Measurements from ENCODE around the gene ZNF8.
"Not testable (repeated sequence)": the region's sequence is repeated elsewhere in the genome, so short reads cannot be mapped to it uniquely, and the experiment has no call there.

ZNF8 gene

DNA sequence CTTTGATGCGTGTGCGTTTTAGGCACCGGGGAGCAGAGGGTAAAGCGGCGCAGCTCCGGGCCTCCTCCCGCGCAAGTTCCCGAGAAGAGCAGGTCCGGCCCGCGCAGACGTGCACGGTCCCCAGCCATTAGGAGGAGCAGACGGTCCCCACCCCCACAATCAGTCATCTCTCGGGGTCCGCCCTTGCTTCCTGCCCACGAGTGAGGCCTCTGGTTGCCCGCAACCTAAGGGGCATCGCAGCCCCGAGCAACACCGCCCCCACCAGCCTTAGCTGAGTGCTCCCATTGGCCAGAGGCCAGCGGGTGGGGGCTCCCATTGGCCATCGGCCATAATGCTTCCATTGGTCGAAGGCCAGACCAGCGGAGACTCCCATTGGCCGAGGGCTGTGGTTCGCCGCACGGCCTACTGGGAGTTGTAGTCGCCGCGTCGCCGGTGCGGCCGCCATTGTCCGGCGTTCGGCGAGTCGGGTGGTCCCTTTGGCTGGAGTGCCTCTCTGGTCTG lies at the start of gene ZNF8:
TSS of gene ZNF8 (plus strand) at position 415 of the 501 bp plus-strand sequence. CDS start 127 bp downstream, outside the sequence.
- peak; percentile 99 for DNase-seq

DNA sequence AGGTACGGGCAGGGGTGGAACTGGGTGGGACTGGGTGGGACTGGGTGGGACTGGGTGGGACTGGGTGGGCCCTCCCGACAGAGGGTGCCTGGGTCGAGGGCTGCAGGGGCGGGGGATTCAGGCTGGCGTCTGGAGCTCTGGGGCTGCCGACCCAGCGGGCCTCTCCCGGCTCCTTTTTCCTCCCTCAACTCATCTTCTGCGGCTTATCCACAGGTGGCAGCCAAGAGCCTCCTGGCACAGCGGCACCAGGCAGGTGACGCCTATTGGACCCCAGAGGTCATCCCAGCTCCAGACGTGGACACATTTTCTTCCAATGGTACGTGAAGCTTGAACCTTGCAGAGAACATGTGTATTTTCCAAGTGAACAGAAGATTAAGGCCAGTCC lies 49.5 kb upstream of the ZNF8 start:
- DNase-seq: peak; percentile 27

DNA sequence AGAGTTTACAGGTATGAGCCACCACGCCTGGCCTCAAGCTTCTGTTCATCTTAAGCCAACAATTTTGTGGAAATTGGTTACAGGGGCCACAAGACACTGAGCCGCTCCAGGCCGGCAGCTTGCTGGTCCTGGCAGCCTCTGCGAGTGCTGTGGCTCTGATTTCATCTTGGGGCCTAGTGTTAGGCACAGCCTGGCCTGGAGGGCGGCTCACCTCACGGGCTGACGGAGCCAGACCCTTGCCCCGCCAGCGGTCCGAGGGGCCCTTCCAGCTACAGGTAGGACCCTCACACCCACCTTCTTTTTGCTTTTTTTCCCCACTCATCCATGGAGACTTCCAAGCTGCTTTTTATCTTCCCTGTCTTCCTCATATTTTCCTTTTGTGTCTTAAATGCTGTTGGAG lies 41.4 kb upstream of the ZNF8 start:
- DNase-seq: no peak

DNA sequence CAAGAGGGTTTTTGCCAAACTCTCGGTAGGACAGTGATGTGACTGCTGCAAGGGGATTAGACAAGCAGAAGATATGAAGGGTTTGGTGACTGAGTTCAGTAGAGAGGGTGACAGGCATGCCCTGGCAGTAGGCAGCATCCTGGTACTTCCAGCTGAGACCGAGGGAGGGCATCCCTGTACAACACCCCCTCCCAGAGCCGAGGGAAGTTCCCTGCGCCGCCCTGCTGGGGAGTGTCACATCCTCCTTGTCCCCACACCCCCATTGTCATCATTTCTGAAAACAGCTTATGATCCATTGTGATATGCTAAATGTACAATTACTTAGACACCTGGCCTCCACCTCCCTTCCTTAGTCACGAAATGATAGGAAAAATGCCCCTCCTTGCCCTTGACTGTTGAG lies 35.4 kb upstream of the ZNF8 start:
- no peak for DNase-seq

DNA sequence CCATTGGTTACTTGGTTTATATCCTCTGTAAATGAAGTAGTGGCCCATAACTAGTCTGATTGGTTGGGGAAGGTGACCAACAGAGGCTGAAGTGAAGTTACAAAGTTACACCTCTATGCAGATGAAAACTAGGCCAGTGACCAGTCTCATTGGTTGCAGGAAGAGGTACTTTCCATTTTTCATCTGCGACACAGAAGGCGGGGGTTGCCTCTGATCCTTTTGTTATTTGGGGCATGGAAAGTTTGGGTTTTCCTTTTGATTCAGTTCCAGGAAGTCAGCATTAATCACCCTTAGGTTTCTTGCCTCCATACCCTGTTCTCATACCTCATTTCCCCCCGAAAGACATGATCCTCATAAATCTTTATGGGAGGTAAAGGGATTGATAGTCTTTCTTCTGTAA lies 29.9 kb upstream of the ZNF8 start:
- DNase-seq: no peak

DNA sequence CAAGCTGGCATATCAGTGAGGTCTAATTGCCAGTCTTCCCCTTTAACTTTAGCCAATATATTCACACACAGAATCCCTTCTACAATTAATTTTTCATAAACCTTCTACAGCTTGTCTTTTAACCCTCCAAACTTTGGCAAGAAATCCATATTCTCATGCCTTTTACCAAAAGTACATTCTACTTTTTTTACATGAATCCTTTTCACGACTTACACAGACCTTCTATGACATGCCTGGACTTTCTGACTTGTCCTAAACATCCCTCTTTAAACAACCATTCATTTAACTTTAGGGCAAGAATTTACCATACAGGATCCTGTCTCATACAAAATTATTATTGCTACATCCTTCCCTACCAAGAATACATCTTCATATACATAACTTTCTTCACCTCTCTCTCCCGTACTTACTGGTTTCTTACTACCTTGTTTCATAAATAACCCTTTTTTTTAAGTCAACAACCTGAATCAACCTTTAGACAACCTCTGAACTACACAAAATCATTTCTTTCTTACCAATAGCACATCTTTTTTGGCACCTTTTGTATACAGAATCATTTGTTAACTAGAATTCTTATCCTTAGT lies 26.6 kb upstream of the ZNF8 start:
- no peak for DNase-seq

DNA sequence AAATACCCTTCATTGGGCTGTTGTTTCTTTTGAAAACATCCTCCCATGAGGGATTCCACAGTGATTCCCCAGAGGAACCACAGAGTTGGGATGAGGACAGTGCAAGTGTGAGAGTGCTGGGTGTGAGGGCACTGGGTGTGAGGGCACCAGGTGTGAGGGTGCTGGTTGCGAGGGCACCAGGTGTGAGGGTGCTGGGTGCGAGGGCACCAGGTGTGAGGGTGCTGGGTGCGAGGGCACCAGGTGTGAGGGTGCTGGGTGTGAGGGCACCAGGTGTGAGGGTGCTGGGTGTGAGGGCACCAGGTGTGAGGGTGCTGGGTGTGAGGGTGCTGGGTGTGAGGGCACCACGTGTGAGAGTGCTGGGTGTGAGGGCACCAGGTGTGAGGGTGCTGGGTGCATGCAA lies 20.5 kb upstream of the ZNF8 start:
- not testable (repeated sequence) for DNase-seq

DNA sequence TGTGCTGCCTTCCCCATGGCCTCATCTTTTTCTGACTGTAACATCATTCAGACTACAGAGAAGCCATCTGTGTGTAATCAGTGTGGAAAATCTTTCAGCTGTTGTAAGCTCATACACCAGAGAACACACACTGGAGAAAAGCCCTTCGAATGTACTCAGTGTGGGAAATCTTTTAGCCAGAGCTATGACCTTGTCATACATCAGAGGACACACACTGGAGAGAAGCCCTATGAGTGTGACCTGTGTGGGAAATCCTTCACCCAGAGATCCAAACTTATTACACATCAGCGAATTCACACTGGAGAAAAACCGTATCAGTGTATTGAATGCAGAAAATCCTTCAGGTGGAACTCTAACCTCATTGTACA lies 17.2 kb upstream of the ZNF8 start:
- DNase-seq: no peak

DNA sequence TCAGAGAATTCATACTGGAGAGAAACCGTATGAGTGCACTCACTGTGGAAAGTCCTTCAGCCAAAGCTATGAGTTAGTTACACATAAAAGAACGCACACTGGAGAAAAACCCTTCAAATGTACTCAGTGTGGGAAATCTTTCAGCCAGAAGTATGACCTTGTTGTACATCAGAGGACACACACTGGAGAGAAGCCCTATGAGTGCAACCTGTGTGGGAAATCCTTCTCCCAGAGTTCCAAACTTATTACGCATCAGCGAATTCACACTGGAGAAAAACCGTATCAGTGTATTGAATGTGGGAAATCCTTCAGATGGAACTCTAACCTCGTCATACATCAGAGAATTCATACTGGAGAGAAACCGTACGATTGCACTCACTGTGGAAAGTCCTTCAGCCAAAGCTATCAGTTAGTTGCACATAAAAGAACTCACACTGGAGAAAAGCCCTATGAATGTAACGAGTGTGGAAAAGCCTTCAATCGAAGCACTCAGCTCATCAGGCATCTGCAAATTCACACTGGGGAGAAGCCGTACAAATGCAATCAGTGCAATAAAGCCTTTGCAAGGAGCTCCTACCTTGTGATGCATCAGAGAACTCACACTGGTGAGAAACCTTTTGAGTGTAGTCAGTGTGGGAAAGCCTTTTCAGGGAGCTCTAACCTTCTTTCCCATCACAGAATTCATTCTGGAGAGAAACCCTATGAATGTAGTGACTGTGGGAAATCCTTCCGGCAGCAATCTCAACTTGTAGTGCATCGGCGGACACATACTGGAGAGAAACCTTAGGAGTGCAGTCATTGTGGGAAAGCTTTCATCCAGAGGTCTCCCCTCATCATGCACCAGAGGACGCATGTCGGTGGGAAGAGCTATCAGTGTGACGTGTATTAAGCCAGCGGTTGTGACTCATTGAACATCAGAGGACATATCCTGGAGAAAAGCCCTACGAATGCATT lies 16.5 kb upstream of the ZNF8 start:
- DNase-seq: no peak

DNA sequence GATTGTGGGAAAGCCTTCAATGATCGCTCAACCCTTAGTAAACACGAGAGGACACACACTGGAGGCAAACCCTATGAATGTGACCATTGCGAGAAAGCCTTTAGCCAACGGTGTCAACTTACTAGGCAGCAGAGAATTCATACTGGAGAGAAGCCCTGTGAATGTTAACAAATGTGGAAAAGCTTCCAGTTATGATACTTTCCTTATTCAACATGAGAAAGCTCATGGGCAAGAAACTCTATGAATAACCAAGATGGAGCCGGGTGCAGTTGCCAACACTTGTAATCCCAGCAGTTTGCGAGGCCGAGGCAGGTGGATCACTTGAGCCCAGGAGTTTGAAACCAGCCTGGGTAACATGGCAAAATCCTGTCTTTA lies 15.8 kb upstream of the ZNF8 start:
- DNase-seq: no peak

DNA sequence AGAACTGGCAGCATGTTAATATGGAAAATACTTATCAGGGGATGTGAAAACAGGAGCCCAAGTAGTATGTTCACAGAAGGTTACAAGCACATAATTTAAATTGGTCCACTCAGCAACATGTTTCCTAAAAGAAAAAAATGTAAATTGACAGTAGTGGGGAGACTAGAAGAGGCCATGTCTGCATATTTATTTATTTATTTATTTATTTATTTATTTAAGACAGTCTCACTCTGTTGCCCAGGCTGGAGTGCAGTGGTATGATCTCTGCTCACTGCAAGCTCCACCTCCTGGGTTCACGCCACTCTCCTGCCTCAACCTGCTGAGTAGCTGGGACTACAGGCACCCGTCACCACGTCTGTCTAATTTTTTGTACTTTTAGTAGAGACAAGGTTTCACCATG lies 13.7 kb upstream of the ZNF8 start:
- no peak for DNase-seq

DNA sequence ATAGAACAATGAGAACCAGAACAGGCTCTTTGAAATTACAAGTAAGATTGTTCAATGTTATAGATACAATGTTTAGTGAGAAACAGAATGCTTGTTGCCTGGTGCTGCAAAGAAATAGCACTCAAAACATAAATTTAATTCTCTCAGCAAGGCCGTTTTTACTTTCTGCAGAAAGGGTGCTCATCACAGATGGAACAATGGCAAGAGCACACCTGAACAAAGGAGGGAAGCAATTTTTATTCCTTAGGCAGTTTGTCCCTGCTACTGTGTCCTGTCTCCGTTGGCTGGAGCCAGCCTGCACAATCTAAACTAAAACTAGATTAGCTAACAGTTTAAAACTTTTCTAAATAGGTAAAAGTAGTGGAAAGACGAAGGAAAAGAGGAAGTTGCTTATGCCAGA lies 10.4 kb upstream of the ZNF8 start:
- DNase-seq: no peak

DNA sequence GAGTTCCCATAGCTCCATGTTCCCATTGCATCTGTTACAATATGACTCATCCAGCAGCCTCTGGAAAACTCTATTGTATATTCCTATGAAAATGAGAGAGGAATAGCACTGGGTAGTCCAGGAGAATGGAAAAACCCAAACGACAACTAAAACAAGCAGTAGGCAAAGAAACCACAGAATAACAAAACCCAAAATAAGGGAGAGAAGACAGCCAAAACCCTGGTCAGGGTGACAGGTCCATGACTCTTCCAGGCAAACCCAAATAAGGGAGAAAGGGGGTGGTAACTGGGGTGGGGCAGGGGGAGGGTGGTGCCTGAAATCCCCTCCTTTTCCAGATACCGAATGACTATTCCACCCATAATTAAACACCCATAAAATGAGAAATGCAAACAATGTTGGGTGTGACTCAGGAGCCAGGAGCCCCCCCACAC lies 4.0 kb upstream of the ZNF8 start:
- DNase-seq: no peak

DNA sequence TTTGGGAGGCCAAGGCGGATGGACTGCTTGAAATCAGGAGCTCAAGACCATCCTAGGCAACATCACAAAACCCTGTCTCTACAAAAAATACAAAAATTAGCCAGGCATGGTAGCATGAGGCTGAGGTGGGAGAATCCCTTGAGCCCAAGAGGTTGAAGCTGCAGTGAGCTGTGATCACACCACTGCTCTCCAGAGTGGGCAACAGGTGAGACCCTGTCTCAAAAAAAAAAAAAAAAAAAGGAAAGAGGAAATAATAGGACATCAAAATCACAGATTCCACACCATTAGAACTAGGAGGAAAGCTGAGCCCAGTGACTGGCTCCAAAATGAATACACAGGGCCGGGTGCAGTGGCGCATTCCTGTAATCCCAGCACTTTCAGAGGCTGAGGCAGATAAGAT lies 3.2 kb upstream of the ZNF8 start:
- no peak for DNase-seq

DNA sequence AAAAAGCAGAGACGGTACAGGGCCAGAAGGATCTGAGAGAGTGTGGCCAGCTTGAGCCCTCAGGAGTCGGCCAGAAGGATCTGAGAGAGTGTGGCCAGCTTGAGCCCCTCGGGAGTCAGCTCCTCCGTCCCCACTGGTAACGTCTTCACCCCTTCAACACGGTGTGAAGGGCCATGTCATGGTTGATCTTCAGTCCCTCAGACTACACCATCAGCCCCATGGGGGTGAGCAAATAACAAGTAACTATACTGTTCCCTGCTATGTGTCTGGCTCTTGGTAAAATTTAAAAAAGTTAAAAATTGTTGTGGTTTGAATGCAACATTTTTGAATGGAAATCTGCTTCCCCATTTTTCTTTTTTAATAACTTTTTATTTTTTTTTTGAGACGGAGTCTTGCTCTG lies 1.6 kb upstream of the ZNF8 start:
- no peak for DNase-seq

DNA sequence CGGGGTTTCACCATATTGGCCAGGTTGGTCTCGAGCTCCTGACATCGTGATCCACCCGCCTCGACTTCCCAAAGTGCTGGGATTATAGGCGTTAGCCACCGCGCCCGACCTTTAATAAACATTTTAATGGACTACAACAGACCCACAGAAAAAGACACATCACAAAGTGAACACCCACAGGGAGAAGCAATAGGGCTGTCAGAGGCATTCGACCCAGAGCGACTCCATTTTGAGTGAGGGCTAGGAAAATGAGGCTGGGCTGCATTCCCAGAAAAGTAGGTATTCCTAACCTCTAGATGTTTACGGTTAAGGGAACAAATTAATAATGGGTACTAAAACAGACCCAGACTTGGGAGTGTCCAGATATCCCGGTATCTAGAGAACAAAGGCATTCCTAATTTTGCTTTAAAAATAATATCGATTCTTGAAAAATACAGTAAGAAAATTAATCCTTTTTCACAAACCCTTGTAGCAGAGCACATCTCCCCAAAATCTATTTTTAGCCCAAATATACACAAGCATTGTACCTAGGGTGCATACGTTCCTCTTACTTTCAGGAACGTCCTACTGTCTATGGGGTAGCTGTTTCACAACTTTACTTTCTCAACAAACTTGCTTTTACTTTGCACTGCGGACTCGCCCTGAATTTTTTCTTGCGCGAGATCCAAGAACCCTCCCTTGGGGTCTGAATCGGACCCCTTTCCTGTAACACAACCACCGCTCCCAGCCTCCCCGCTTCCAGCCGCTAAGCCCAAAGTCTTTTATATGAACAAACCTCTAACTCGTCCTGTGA lies 811 bp upstream of the ZNF8 start:
- DNase-seq: no peak

DNA sequence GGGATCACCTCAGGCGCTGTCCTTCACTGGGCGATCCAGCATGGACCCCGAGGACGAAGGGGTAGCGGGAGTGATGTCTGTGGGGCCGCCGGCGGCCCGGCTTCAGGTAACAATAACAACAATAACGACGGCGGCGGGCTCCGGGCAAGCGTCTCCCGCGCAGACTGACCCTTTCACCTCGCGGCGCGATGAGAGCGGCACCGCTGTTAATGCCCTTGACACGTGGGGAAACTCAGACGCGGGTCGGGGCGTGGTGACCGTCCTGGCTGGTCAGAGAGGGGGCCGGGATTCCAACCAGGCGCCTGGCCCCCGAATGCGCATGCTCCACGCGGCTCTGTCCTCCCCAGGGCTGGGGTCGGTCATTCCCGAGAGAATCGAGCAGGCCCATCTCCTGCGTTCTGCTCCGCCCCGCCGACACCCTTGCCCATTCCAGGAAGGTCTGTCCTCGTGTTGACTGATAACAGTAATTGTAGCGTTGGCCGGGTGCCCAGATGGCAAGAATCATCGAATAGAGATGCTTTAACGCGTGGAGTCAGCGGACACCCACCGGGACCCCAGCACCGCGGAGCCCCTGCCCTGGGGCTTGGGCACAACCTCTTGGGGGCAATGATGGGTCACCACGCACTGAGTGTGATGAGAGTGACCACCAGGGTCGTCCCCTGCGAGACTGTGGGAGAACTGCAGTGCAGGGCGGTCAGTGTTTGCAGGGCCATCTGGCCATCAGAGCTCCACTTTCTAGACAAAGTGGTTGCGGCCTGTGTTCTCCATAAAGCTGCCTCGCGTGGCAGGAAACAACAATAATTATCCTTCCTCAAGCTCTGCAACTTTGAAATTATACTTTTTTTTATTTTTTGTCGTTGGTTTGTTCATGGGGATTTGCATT lies 528 bp downstream of the ZNF8 start:
- peak; percentile 54 for DNase-seq

DNA sequence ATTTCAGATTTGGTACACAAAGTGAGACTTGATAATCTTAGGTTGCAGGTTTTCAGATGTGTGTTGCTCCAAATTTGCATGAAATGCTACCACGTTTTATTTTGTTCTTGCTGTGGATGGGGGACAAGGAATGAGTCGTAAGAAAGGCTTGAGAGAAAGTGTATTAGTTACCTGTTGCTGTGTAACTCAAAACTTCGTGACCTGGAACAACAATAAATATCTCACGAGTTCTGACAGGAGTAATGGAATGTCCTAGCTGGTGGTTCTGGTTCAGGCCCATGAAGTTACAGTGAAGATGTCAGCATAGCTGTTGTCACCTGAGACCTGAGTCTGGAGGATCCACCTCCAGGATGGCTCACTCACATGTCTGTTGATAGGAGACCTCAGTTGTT lies 1.2 kb downstream of the ZNF8 start:
- no peak for DNase-seq

DNA sequence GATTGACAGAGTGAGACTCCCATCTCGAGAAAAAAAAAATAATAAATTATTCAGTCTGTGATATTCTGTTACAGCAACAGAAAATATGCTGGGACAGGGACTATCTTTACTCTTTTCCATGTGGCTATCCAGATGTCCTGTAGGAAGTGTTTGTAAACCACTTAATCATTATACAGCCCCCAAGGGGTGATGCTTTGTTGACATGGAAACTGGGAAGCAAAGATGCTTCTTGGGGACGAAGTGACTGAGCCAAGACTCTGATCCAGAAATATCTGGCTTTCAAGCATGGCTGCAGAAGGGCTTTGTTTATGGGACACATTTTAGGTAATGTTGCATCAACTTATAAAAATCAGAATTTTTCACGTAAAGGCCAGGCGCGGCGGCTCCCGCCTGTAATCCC lies 5.4 kb downstream of the ZNF8 start:
- DNase-seq: no peak

DNA sequence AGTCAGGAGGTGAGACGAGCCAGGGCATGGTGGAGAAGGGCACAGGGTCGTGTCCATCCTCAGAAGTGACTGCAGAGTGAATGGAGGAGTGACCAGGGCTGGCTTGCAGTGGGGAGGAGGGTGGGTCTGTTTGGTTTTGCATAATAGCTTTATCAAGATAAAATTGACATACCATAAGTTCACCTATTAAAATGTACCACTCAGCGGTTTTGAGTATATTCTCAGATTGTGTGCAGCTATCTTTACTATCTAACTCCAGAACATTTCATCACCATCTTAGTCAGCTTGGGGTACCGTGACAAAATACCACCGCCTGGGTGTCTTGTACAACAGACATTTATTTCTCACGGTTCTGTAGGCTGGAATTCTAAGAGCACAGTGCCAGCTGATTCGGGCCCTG lies 13.2 kb downstream of the ZNF8 start:
- no peak for DNase-seq

DNA sequence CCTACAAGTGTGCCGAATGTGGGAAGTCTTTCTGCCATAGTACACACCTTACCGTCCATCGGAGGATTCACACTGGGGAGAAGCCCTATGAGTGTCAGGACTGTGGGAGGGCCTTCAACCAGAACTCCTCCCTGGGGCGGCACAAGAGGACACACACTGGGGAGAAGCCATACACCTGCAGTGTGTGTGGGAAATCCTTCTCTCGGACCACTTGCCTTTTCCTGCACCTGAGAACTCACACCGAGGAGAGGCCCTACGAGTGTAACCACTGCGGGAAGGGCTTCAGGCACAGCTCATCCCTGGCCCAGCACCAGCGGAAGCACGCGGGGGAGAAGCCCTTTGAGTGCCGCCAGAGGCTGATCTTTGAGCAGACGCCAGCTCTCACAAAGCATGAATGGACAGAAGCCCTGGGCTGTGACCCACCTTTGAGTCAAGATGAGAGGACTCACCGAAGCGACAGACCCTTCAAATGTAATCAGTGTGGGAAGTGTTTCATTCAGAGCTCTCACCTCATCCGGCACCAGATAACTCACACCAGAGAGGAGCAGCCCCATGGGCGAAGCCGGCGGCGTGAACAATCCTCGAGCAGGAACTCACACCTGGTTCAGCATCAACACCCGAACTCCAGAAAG lies 16.1 kb downstream of the ZNF8 start:
- no peak for DNase-seq

DNA sequence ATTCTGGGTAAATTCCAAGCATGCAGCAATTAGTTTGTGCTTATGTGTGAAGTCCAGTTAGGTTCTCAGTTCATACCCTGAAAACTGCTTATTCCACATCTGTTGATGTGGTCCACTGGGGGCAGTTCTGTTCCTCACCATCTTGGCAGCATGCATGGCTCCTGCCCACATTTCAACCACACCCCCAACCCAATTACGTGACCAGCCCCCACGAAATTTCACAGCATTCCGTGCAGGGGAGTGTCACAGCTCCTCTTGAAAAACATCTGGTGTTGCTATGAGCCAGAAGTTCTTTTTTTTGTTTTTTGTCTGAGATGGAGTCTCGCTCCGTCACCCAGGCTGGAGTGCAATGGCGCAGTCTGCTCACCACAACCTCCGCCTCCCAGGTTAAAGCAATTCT lies 17.3 kb downstream of the ZNF8 start:
- no peak for DNase-seq

All from stimulated activated CD4-positive, alpha-beta T cell treated with anti-CD3 and anti-CD28 coated beads, Interleukin-1b, Interleukin-23, amount 100 ng/mL, for 48 hours (primary cell).